ENCODE measurements around the gene CD74.

Gene CD74

GRCh38 chr5:150409638-150410523 is 2.8 kb downstream of the CD74 start:
- DNase-seq: peak; percentile 48 to 65

- DNase-seq: no peak
Observed at GRCh38 chr5:150408231-150408943, 4.3 kb downstream of the CD74 start.

- no peak for DNase-seq
Observed at GRCh38 chr5:150407096-150407720, 5.5 kb downstream of the CD74 start.

GRCh38 chr5:150406723-150407095 is 6.0 kb downstream of the CD74 start:
- DNase-seq: no peak

GRCh38 chr5:150406103-150406722 is 6.5 kb downstream of the CD74 start:
- no peak for DNase-seq

- DNase-seq: no peak
Observed at GRCh38 chr5:150404941-150405816, 7.5 kb downstream of the CD74 start.

- no peak for DNase-seq
Observed at GRCh38 chr5:150404535-150404934, 8.2 kb downstream of the CD74 start.

GRCh38 chr5:150404121-150404520 is 8.6 kb downstream of the CD74 start:
- no peak for DNase-seq

- no peak for DNase-seq
Observed at GRCh38 chr5:150402901-150403342, 9.8 kb downstream of the CD74 start.

- DNase-seq: no peak
Observed at GRCh38 chr5:150402229-150402773, 10.4 kb downstream of the CD74 start.

GRCh38 chr5:150401376-150402228 is 11.1 kb downstream of the CD74 start:
- no peak for DNase-seq

- no peak for DNase-seq
Observed at GRCh38 chr5:150401076-150401375, 11.7 kb downstream of the CD74 start.

- no peak for DNase-seq
Observed at GRCh38 chr5:150400316-150401075, 12.2 kb downstream of the CD74 start.

- DNase-seq: no peak
Observed at GRCh38 chr5:150399524-150400211, 13.0 kb downstream of the CD74 start.

- no peak for DNase-seq
Observed at GRCh38 chr5:150398722-150399523, 13.8 kb downstream of the CD74 start.

- no peak for DNase-seq
Observed at GRCh38 chr5:150397782-150398721, 14.7 kb downstream of the CD74 start.

GRCh38 chr5:150397146-150397781 is 15.4 kb downstream of the CD74 start:
- DNase-seq: no peak

All from activated CD4-positive, alpha-beta T cell treated with anti-CD3 and anti-CD28 coated beads, Interleukin-2, amount 50 U/mL, for 48 hours (primary cell).